Ovary (tissue), 9 donors: ENCODE results near the gene TRAPPC1. TPM values are rescaled to one million over a fixed set of nuclear protein-coding genes. Genes with fewer than 3 reads are reported as not detected.

Experiments used
- DNase-seq, 5 donors: peaks; one replicate each; pipeline ENCODE4 v3.0.0-alpha.2; 2019 to 2020
- H3K27ac ChIP-seq, 2 donors: fragments of 200-600 bp; one replicate each; pipeline versions ENCODE4 v1.5.1 to v1.8.0; 2019 to 2022
- H3K27me3 ChIP-seq: fragments of 200-600 bp; one replicate; pipeline ENCODE4 v1.8.0; 2022
- H3K36me3 ChIP-seq: fragments of 200-600 bp; sonication (generic); one replicate; pipeline ENCODE4 v1.5.1; 2019
- H3K4me1 ChIP-seq: one replicate; pipeline ENCODE4 v1.8.1; 2013; ENCODE audit warnings: mild to moderate bottlenecking, moderate library complexity; ENCODE audit not compliant: insufficient read depth
- H3K4me3 ChIP-seq: fragments of 200-600 bp; sonication (generic); one replicate; pipeline ENCODE4 v1.5.1; 2017
- H3K9me3 ChIP-seq, 2 donors: fragments of 200-600 bp in 1 of 2; sonication (generic) in 1 of 2; one replicate each; pipeline versions ENCODE4 v1.5.1 to v1.8.1; 2013 to 2019; ENCODE audit warnings: mild to moderate bottlenecking in 1 of 2, moderate library complexity in 1 of 2
- EP300 ChIP-seq: sonication (generic); formaldehyde crosslinking; IDR thresholded peaks from one replicate; pipeline ENCODE4 v1.6.1; 2017; ENCODE audit warnings: antibody characterized with exemption
- POLR2A ChIP-seq: fragments of 450-650 bp; IDR thresholded peaks from one replicate; pipeline ENCODE4 v1.6.1; 2017; ENCODE audit warnings: antibody characterized with exemption, mild to moderate bottlenecking, moderate library complexity
- WGBS, 3 donors: extraction: QIAGEN DNeasy Blood & Tissue Kit in 1 of 3; methylation state at CpG; one replicate each; pipeline versions ENCODE4 v1.1.5 to v1.1.7; 2013 to 2017; 5-methylcytosine and 5-hydroxymethylcytosine counted together
- intact Hi-C, 4 donors: fragments of 100-400 bp; cut with DNase I; formaldehyde crosslinking; loops; one replicate each; pipeline versions ENCODE4 v1.11.0 to v1.15.1; 2022 to 2023
- polyA plus RNA-seq, 2 donors: library from polyadenylated mRNA; stranded (reverse); fragments of 200-250 nt in 1 of 2; fragments of 350-450 nt in 1 of 2; fragmentation: Illumina TruSeq in 1 of 2; extraction: RNeasy Lipid Tissue Mini Kit (QIAGEN cat#74804) in 1 of 2; gene quantifications; one replicate each; pipeline ENCODE4 v1.2.3, GENCODE V29; 2013 to 2014
- total RNA-seq, 7 donors: library from RNA; depleted of rRNA in 2 of 7; stranded (reverse); fragments of >200 nt in 2 of 7; fragmentation: NEBNext Ultra II Directional in 3 of 7; extraction: Animal tissue kit (Norgen Biotek cat#: 25700) in 3 of 7; gene quantifications; one replicate each; pipeline versions ENCODE4 v1.1.0 to v1.2.4, GENCODE V29; 2016 to 2023
- TF ChIP-seq, protein P1 (sequence below), 3 donors: fragments of 450-650 bp in 2 of 3; fragments of 200-600 bp in 1 of 3; IDR thresholded peaks; one replicate each; pipeline versions ENCODE4 v1.5.1 to v1.8.0; 2016 to 2022; ENCODE audit warnings: antibody characterized with exemption in 3 of 3, mild to moderate bottlenecking in 1 of 3
- donor health status: DM: no; HTN: no; CAD: no; lungs with moderate emphysema.
- donor health status: DM: no; HTN: no; CAD: no.
- donor health status: Bipolar disorder and iron deficiency.
- donor health status: DM: yes; HTN: yes; CAD: no.
- donor health status: DM: no; HTN: no; CAD: no.
- donor health status: DM: yes; HTN: yes; CAD: no.

Gene TRAPPC1
- total and polyA plus RNA-seq, 9 donors: 27.5 to 238 (median 77.5) TPM

DNA sequence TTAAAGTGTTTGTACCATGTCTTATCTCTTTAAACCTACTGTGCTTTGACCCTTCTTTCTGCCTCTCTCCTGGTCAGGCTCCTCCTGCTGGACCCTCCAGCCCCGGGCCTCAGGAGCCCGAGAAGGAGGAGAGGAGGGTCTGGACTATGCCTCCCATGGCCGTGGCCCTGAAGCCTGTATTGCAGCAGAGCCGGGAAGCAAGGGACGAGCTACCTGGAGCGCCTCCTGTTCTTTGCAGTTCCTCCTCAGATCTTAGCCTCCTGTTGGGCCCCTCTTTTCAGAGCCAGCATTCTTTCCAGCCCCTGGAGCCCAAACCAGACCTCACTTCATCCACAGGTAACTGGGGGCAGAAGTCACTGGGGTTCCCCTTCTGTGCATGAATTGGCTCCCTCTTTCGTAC is 13.9 kb upstream of the TRAPPC1 start:
- intact Hi-C loops: no loop called here
- whole genome bisulfite sequencing, 3 donors: 75 to 87% (median 85%) methylated on average over 7 of the region's 7 CpGs

DNA sequence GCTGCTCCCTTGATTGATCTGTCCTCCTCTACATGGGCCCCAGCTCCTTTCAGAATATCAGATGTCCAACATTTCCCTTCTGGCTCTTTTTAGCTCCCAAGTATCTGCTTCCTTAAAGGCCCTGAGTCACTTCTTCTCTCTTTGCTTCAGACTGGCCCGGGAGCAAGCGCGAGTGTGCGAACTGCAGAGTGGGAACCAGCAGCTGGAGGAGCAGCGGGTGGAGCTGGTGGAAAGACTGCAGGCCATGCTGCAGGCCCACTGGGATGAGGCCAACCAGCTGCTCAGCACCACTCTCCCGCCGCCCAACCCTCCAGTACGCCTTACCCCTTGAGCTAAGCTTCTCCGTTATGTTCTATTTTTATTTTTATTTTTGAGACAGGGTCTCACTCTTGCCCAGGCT is 12.6 kb upstream of the TRAPPC1 start:
- Histone ChIP-seq H3K4me1 (no peaks in the 10 kb centered on the region), H3K27ac (no peak overlapping the region), H3K36me3 (no peaks in the 10 kb centered on the region), H3K9me3 (no peaks in the 10 kb centered on the region), H3K27me3 (no peaks in the 10 kb centered on the region), H3K4me3 (no peak overlapping the region)
- 89 to 96% (median 93%) methylated on average over 9 of the region's 9 CpGs for WGBS, 3 donors
- intact Hi-C loops: no loop called here
- no peak for DNase-seq
- TF ChIP-seq, protein P1, sequence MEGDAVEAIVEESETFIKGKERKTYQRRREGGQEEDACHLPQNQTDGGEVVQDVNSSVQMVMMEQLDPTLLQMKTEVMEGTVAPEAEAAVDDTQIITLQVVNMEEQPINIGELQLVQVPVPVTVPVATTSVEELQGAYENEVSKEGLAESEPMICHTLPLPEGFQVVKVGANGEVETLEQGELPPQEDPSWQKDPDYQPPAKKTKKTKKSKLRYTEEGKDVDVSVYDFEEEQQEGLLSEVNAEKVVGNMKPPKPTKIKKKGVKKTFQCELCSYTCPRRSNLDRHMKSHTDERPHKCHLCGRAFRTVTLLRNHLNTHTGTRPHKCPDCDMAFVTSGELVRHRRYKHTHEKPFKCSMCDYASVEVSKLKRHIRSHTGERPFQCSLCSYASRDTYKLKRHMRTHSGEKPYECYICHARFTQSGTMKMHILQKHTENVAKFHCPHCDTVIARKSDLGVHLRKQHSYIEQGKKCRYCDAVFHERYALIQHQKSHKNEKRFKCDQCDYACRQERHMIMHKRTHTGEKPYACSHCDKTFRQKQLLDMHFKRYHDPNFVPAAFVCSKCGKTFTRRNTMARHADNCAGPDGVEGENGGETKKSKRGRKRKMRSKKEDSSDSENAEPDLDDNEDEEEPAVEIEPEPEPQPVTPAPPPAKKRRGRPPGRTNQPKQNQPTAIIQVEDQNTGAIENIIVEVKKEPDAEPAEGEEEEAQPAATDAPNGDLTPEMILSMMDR (IDR thresholded peaks at IDR 0.05): no peak
- TF ChIP-seq EP300 (no peak), POLR2A (no peak)

More for the DNA sequence above, 13.9 kb upstream of the TRAPPC1 start:
- Histone ChIP-seq H3K36me3 (no peaks in the 10 kb centered on the region), H3K9me3 (no peaks in the 10 kb centered on the region), H3K4me1 (no peaks in the 10 kb centered on the region), H3K27ac (no peak overlapping the region), H3K27me3 (no peaks in the 10 kb centered on the region), H3K4me3 (no peak overlapping the region)
- no peak for TF ChIP-seq POLR2A
- TF ChIP-seq, protein P1 (IDR thresholded peaks at IDR 0.05): no peak
- TF ChIP-seq EP300: no peak
- DNase-seq: no peak

DNA sequence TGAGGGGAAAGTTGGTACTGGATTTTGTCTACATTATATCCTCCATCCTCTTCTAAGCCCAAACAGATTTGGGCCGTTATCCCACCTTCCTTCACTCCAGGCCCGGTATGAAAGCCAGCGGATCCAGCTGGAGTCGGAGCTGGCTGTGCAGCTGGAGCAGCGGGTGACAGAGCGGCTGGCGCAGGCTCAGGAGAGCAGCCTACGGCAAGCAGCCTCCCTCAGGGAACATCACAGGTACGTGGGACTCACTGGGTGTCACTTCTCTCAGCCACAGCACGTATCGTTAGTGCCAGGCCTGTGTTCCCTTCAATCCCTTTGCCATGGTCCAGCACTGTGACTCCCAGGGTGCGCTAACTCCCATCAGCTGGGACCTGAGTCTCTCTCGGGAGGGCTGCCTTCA is 11.5 kb upstream of the TRAPPC1 start:
- no peak for DNase-seq
- Histone ChIP-seq H3K27me3 (no peaks in the 10 kb centered on the region), H3K36me3 (no peaks in the 10 kb centered on the region), H3K27ac (no peak overlapping the region), H3K4me3 (no peak overlapping the region), H3K9me3 (no peaks in the 10 kb centered on the region), H3K4me1 (no peaks in the 10 kb centered on the region)
- WGBS, 3 donors: 85 to 92% (median 90%) methylated on average over 13 of the region's 13 CpGs
- TF ChIP-seq POLR2A: no peak
- no peak for TF ChIP-seq EP300
- TF ChIP-seq, protein P1 (IDR thresholded peaks at IDR 0.05): no peak
- intact Hi-C loops: no loop called here

DNA sequence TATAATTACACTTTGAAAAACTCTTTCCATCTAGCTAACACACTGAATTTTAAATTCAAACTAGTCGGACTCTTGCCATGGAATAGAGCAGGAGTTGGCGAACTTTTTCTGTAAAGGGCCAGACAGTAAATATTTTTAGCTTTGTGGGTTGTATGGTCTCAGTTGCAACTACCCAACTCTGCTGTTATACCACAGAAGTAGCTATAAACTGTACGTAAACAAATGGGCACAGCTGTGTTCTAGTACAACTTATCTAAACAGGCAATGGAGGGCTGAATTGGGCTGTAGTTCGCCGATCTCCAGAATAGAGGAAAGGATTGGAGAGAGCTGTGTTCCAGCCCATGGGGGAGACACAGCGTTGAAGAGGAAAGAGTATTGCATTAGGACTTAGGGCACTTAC is 9.0 kb upstream of the TRAPPC1 start:
- Histone ChIP-seq H3K4me3 (no peak overlapping the region), H3K9me3 (no peaks in the 10 kb centered on the region), H3K27ac (no peak overlapping the region), H3K4me1 (no peaks in the 10 kb centered on the region), H3K27me3 (no peaks in the 10 kb centered on the region), H3K36me3 (no peaks in the 10 kb centered on the region)
- WGBS, 3 donors: 88 to 93% (median 89%) methylated on average over 6 of the region's 6 CpGs
- intact Hi-C loops: no loop called here
- TF ChIP-seq EP300: no peak
- TF ChIP-seq POLR2A: no peak
- TF ChIP-seq, protein P1 (IDR thresholded peaks at IDR 0.05): no peak
- DNase-seq: no peak

DNA sequence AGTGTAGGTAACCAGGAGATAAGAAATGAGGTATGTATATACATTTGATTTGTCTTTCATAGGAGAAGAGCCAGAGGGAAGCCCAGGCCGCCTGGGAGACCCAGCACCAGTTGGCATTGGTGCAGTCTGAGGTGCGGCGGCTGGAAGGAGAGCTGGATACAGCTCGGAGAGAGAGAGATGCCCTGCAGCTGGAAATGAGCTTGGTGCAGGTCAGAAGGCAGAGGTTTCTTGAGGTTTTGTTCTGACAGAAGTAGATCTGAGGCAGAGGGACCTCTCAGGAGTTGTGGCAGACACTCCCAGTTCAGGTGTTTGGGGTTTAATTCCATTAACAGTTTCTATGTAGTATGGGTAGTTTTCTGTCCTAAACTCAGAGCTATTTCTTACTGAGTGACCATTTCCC is 8.3 kb upstream of the TRAPPC1 start:
- no peak for DNase-seq
- no peaks in the 10 kb centered on the region for H3K4me1 ChIP-seq

More for the DNA sequence above, 8.3 kb upstream of the TRAPPC1 start:
- TF ChIP-seq POLR2A (no peak), EP300 (no peak)
- TF ChIP-seq, protein P1 (IDR thresholded peaks at IDR 0.05): no peak
- H3K9me3 ChIP-seq: no peaks in the 10 kb centered on the region
- 95 to 97% (median 95%) methylated on average over 4 of the region's 4 CpGs for WGBS, 3 donors
- intact Hi-C loops: no loop called here
- no peak overlapping the region for H3K4me3 ChIP-seq
- H3K27ac ChIP-seq: no peak overlapping the region
- H3K27me3 ChIP-seq: no peaks in the 10 kb centered on the region
- no peaks in the 10 kb centered on the region for H3K36me3 ChIP-seq
